Suprapubic skin (tissue), 4 donors: Measurements from ENCODE around the gene CDKN2B-AS1.

ENCODE experiments used
- CTCF ChIP-seq, 2 donors: fragments of 200-600 bp in 1 of 2; fragments of 450-650 bp in 1 of 2; sonication (generic) in 1 of 2; IDR thresholded peaks; one replicate each; pipeline ENCODE4 v1.5.1; 2016 to 2019; ENCODE audit warnings: antibody characterized with exemption in 2 of 2, mild to moderate bottlenecking in 1 of 2, moderate library complexity in 1 of 2
- POLR2A ChIP-seq, 2 donors: fragments of 450-650 bp; IDR thresholded peaks; one replicate each; pipeline ENCODE4 v1.6.1; 2017; ENCODE audit warnings: antibody characterized with exemption in 2 of 2, mild to moderate bottlenecking in 2 of 2, moderate library complexity in 2 of 2
- POLR2AphosphoS5 ChIP-seq, 3 donors: sonication (generic); formaldehyde crosslinking; IDR thresholded peaks; one replicate each; pipeline ENCODE4 v1.6.1; 2017; ENCODE audit warnings: antibody characterized with exemption in 3 of 3

GRCh38 chr9:22064957-22065356 lies 70.4 kb downstream of the CDKN2B-AS1 start:
- TF ChIP-seq POLR2A (IDR thresholded peaks at IDR 0.05) (no peak), POLR2AphosphoS5 (IDR thresholded peaks at IDR 0.05) (no peak), CTCF (IDR thresholded peaks at IDR 0.05) (no peak)
